Skin epidermis (tissue), 12 donors: ENCODE measurements around the gene MYO7A.
A peak's percentile ranks its signal among the peaks of the same experiment; 100 is the strongest.
"Not testable (repeated sequence)": the region's sequence is repeated elsewhere in the genome, so short reads cannot be mapped to it uniquely, and the experiment has no call there.

Source experiments
- H3K27ac ChIP-seq, 21 experiments: fragments of 200-600 bp; sonication (generic) in 11 of 21; one replicate each; pipeline ENCODE4 v1.5.0; 2020; ENCODE audit warnings: mild to moderate bottlenecking in 3 of 21, inconsistent platforms in 2 of 21, moderate library complexity in 2 of 21
- H3K4me3 ChIP-seq, 7 experiments: fragments of 200-600 bp; sonication (generic) in 2 of 7; one replicate each; pipeline ENCODE4 v1.5.0; 2020; ENCODE audit warnings: inconsistent platforms in 2 of 7, mild to moderate bottlenecking in 2 of 7, moderate library complexity in 1 of 7

Gene MYO7A

DNA sequence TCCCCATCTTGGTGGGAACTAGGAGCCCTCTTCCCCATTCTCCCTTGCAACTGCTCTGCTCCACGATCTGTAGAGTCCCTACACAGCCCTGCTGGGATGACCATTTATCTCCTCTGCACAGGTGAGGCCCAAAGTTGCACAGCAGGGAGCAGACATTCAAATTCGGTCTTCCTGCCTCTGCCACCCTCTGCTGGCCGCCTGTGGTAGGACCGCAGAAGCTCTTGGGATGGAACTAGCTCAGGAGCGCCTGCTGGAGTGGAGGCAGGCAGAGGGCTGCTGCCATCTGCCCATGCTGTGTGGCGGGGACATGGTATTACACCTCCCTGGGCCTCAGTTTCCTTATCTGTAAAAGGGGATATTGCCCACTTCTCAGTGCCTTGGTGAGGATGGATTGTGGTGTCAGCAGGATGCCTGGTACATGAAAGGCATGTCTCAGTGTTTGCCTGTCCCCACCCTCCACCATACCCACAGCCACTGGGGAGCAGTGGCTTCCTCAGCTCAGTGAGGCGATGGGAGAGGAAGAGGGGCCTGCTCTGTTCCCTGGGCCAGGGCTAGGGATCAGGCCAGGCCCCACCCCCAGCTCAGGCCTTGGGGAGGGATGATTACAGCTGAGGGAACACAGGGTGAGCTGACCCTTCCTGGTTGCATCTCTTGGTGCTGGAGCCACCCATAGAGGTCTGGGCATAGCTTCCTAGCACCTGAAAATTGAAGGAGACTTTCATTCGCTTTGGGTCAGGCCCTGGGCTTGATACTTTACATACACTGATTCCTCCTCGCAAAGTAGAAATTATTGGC, 36.7 kb upstream of the MYO7A start:
- Histone ChIP-seq H3K4me3 (no peak overlapping the region), H3K27ac (peak overlapping the region in 1 of 21 experiments; percentile 14)

GRCh38 chr11:77092382-77092781, 35.7 kb upstream of the MYO7A start:
- Histone ChIP-seq H3K4me3 (no peak overlapping the region), H3K27ac (no peak overlapping the region)

DNA sequence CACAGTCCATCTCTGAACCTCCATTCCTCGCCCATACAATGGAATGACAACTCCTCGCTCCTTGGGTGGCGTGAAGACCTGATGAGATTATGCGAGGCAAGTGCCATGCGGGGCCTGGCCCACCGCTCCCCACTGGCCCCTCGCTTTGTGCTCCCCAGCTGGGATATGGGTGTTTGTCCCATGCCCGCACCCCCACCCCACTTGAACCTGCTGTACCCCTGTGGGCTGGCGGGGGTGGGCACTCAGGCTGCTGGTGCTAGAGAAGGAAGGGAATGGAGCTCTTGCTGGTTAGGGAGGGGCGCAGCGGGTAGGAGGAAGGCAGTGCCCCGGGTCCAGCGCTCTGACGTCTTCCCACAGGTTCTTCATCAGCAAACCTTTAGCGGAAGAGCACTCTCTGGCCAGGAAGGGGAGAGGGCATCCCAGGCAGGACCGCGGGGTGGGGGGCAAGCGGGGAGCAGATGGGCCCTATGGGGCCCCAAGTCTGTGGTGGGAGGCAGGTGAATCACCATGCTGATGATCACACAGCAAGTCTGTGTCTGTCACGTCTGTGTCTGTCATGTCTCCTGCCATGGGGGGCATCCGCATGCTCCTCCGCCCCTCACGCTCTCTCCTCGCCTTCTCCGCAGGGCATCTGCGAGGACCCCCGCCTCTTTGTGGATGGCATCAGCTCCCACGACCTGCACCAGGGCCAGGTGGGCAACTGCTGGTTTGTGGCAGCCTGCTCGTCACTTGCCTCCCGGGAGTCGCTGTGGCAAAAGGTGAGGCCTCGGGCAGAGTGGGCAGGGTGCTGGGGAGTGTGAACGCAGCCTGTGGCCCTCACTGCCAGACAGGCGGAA, 34.8 kb upstream of the MYO7A start:
- Histone ChIP-seq H3K4me3 (no peak overlapping the region), H3K27ac (no peak overlapping the region)

GRCh38 chr11:77093987-77094840, 33.8 kb upstream of the MYO7A start:
- H3K4me3 ChIP-seq = no peak overlapping the region
- H3K27ac ChIP-seq = no peak overlapping the region

DNA sequence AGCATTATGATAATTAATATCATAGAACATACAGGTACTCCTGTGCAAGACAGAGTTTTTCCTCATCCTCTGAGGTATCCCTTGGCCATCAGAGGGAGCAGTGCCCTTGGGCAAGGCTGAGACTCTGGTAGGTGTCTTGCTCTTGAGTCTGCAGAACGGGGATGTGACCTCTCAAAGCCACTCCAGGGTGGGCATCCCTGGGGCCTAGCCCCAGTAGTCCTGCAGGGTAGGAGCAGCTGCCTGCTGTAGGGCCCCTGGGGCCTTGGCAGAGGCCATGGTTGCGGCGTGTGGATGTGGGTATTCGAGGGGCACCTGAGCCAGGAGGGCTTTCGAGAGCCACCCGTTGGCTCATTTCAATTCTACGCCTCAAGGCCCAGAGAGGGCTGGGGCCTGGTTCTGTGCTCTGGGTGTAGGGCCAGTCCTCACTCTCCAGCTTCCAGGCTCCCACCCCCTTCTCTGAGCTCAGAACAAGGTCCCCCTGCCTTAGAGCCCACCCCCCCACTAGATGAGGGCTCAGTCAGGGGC, 33.1 kb upstream of the MYO7A start:
- no peak overlapping the region for H3K27ac ChIP-seq
- no peak overlapping the region for H3K4me3 ChIP-seq

DNA sequence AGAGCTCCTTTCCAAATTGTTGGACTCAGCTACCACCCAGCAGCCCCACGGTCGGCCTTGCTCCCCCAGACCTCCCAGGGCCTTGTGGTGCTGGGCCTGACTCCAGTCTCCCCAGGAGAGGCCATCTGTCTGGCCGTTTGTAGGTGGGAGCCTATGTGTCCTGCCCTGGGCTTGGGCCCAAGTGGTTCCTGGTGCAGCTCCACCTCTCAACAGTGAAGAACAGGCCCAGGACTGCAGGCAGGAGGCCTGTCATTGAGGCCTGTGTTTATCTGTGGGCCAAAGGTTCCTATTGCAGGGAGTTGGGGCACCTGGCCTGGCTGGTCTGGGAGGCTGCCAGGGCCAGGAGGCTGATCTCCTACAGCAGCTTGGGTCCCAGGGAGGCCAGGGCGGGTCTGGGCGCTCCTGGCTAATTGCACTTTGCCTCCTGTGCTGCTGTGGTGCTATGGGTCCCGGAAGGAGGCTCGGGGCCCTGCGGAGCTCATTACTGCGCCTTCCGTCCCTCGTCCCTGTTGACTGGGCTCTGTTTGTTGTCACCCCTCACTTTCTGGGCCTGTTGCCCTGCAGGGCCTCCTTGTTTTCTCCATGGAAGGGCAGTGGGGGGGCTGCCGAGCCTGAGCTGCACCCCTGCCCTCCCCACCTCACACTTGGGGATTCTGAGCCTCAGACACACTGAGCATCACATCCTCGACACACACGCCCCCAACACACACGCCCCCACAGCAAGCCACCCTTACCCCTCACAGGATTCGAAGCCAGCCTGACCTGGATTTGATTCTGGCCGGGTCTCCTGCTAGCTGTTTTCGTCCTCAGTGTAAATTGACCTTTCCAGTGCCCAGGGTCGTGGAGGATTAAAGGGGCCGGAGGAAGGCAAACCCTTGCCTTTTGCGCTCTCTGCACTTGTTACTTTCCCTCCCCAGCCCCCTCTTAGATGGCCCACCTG, 32.2 kb upstream of the MYO7A start:
- Histone ChIP-seq H3K27ac (no peak overlapping the region), H3K4me3 (no peak overlapping the region)

DNA sequence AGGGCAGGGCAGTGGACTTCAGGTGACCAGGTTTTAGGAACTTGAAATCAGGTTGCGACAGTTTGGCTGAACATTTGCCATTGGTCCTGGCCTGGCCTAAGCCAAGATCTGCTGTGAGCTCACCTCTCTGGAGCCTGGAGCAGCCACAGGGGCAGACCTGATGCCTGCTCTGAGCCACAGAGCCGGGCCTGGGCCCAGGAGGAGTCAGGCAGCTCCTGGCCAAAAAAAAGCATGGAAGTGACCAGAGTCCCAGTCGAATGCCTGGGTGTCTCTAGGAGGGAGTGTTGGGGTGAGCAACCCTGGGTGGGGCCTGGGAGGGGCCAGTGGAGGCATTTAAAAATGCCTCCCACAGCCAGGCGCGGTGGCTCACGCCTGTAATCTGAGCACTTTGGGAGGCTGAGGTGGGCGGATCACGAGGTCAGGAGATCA, 31.4 kb upstream of the MYO7A start:
- H3K27ac ChIP-seq = no peak overlapping the region
- no peak overlapping the region for H3K4me3 ChIP-seq

DNA sequence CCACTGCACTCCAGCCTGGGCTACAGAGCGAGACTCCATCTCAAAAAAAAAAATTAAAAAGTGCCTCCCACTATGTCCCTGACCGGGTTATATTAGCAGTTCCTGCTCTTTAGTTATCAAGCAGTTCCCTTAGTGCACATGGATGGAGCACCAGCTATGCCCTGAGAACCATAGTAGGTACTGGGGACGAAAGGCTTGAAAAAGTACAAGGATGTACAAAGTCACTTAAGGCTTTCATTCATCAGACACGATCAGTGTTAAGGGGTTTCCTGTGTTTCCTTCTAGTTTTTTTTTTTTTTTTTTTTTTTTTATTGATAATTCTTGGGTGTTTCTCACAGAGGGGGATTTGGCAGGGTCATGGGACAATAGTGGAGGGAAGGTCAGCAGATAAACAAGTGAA, 30.9 kb upstream of the MYO7A start:
- not testable (repeated sequence) for H3K27ac ChIP-seq, H3K4me3 ChIP-seq

DNA sequence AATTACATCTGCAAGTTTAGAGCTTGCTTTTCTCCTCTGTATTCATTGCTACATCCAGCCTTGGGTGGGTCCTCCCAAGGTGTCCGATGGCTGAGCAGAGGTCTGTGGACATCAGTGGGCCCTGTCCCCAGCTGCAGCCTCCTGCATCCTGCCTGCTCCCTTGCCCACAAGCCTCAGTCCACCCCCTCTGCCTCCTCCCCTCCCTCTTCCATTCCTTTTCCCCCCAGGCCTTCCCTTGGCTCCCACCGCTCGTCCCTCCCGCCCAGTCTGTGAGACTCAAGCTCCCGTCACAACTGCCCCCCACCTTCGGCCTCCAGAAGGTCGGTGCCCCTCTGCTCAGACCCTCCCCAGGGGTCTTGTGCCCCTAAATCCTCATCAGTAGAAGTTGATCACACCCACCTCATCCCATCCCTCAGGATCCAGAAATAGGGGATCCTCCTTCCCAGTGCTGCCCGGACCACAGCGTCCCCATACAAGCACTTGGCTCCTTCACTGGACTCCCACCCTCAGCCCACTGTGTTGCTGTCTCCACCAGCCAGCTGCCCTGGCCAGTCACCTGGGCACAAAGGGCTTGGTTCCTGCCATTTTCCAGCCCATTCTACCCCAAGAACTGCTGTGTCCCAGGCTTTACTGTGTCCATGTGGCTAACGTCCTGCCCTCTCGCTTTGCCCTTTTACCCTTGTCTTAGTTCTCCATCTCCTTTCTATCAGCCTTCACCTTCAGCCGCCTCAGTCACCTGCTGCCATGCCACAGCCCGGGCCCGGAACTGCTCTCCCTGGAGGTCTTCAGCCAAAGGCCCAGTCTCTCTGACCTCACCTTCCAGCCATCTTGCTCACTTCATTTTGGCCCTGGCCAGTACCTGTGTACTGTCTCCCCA, 27.6 kb upstream of the MYO7A start:
- Histone ChIP-seq H3K27ac (no peak overlapping the region), H3K4me3 (no peak overlapping the region)

DNA sequence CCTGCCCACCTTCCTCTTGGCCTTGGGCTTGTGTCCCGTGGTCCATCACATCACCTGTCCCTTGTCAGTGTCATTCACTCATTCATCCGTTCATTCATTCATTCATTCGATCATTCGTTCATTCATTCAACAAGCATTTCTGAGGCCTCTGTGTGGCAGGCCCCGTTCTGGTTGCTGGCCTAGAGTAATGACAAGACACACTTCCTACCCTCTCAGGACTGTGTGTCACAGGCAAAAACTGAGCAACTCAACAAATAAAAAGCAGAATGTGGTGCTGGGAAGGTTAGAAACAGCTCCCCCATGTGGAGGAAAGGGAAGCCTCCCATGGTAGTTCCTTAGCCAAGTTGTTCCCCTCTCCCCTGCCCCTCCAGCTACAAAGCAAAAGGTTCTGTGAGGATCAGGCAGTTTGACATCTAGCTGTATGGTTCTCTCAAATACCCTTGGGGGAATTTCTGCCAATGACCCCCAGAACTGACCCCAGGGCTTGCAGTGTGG, 27.0 kb upstream of the MYO7A start:
- H3K27ac ChIP-seq = no peak overlapping the region
- no peak overlapping the region for H3K4me3 ChIP-seq

DNA sequence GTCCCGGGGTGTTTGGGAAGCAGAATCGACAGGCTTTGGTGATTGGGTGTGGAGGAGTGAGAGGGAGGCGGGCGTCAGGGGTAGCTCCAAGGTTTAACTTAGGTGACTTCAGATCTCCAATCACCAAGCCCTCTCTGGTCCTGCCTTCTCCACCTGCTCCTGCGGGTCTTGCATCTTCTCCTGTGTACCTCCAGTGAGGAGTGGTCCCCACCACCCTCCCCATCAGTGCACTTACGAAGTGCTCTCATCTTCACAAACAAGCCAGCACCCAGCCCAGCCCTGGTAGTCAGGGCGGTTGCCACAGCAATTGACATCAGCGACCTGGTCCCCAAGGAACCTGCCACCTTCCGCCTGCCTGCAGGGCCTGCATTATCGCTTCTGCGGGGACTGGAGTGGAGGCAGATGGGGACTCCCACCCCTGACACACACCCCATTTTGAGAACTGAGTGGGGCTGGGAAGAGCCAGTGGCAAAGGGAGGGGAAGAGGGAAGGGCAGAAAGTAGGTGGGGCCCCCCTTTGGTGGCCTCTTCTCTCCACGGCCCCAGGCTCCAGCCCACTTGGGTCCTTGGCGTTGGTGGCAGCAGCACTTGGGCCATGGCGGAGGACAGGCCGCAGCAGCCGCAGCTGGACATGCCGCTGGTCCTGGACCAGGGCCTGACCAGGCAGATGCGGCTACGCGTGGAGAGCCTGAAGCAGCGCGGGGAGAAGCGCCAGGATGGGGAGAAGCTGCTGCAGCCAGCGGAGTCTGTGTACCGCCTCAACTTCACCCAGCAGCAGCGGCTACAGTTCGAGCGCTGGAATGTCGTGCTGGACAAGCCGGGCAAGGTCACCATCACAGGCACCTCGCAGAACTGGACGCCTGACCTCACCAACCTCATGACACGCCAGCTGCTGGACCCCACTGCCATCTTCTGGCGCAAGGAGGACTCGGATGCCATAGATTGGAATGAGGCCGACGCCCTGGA, 25.5 kb upstream of the MYO7A start, which contains the start of gene OMP:
Gene OMP (plus strand): TSS at position 595 of the 965 bp plus-strand sequence. CDS start 0 bp downstream, at position 595.
- no peak within 1 kb of the TSS for H3K4me3 ChIP-seq
- H3K27ac ChIP-seq = no peak within 1 kb of the TSS

- Histone ChIP-seq H3K4me3 (no peak overlapping the region), H3K27ac (no peak overlapping the region)
Measured at GRCh38 chr11:77103319-77103718, 24.7 kb upstream of the MYO7A start.

DNA sequence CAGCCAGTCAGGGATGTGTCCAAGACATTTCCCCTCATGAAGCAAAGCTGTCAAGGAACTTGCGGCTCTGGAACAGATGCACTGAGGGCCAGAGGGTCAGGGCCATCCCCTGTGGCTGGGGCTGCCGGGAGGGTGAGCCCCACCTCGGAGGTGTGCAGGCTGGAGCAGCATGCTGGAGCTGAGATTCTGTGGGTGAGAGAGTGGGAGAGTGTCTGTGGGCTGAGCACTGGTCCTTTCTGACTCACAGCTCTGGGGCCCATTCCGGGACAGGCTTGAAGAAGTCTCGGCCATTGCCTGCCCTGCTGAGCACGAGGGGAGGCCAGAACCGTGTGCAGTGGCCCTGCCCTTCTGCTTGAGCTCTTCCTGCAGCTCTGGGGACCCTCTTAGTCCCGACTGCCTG, 23.3 kb upstream of the MYO7A start:
- Histone ChIP-seq H3K4me3 (no peak overlapping the region), H3K27ac (no peak overlapping the region)

- no peak overlapping the region for H3K4me3 ChIP-seq
- no peak overlapping the region for H3K27ac ChIP-seq
Measured at GRCh38 chr11:77106321-77106720, 21.7 kb upstream of the MYO7A start.

GRCh38 chr11:77106759-77107158, 21.3 kb upstream of the MYO7A start:
- H3K27ac ChIP-seq = no peak overlapping the region

GRCh38 chr11:77107950-77108349, 20.1 kb upstream of the MYO7A start:
- no peak overlapping the region for H3K4me3 ChIP-seq
- H3K27ac ChIP-seq = no peak overlapping the region

More at GRCh38 chr11:77106759-77107158, 21.3 kb upstream of the MYO7A start:
- H3K4me3 ChIP-seq = no peak overlapping the region
